Measurements from ENCODE around the gene KLK2. TPM values are rescaled to one million over a fixed set of nuclear protein-coding genes. Genes with fewer than 3 reads are reported as not detected.

The KLK2 gene
- total and polyA plus RNA-seq, 2 of the 13 experiments (the other 11 are each of a cell fraction or from before 2014, with no cell fraction given), result 0.11 TPM; not detected in 1

DNA sequence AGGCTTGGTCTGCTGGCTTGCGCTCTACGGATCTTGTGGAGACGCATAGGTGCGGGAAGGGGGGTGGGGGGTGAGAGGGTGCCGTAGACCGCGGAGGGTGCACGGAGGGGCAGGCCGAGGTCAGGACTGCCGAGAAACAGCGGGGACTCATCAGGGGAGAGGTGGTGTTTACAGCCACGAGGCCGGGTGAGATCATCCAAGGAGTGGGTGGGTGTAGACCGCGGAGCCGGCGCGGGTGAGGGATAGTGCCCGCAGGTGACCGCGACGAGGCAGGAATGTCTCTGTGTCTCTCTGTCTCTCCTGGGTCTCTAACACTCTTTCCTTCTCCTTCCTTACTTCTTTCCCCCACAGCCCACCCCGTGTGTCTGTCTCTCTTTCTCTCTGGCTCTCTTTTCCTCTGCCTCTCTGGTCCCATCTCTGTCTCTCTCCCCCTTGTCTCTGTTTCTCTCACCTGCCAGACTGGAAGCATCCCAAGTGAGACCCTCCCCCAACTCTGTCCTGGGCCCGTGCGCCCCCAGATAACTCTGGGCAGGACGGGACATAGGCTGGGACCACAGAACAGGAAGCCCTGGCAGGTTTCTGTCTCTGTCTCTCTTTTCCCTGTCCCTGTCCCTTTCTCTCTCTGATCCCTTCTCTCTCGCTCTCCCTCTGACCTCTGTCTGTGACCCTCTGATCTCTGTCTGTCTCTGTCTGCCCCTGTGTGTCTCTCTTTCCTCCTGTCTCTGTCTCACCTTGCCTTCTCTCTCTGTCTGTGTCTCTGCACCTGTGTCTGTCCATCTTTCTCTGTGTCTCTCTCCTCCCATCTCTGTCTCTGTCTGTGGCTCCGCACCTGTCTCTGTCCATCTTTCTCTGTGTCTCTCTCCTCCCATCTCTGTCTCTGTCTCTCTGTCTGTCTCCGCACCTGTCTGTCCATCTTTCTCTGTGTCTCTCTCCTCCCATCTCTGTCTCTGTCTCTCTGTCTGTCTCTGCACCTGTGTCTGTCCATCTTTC is 39.8 kb downstream of the KLK2 start:
- DNase-seq (ENCODE audit: low spot score), result no peak
- BruUV-seq (replicated peaks), result no TSS peak
- Histone ChIP-seq H3K4me3 (replicated peaks in 1 of 3; ENCODE audit: insufficient read depth in 1 of 3, low read depth in 2 of 3, low read length in 3 of 3) (no peak overlapping the region), H3K9me3 (ENCODE audit: low read length) (no peaks in the 10 kb centered on the region), H3K36me3 (replicated peaks in 1 of 2; ENCODE audit: control insufficient read depth in 1 of 2, insufficient read depth in 2 of 2, low read length in 2 of 2) (no peaks in the 10 kb centered on the region), H3K27me3 (ENCODE audit: control insufficient read depth in 1 of 2, insufficient read depth in 2 of 2, low read length in 2 of 2) (peaks cover 3 to 39% of the 10 kb centered on the region in 2 experiments), H3K9ac (ENCODE audit: insufficient read depth, low read depth, low read length) (no peak overlapping the region), H3K27ac (ENCODE audit: extremely low read length, insufficient read depth, low read length) (no peak overlapping the region), H3K4me1 (ENCODE audit: insufficient read depth, low read length) (no peaks in the 10 kb centered on the region), H3K79me2 (ENCODE audit: insufficient read depth, low read length) (no peaks in the 10 kb centered on the region), H4K20me1 (ENCODE audit: insufficient read depth, low read length) (no peaks in the 10 kb centered on the region), H3K4me2 (ENCODE audit: low read depth, low read length) (no peak overlapping the region), H2AFZ (ENCODE audit: low read length) (no peak overlapping the region)
- CTCF ChIA-PET (ENCODE audit: low intra/inter-chr PET ratio, low total read pairs), result no interaction called here
- POLR2A ChIA-PET, result no interaction called here
- 12% methylated on average over 17 of the region's 29 CpGs for WGBS (ENCODE audit: low lambda C conversion rate)
- TF ChIP-seq SIX4 (CRISPR knock-in tag; IDR thresholded peaks at IDR 0.05) (no peak), ZSCAN21 (CRISPR knock-in tag; IDR thresholded peaks at IDR 0.05; ENCODE audit: borderline replicate concordance) (no peak), TCF7L2 (IDR thresholded peaks at IDR 0.05; ENCODE audit: low read depth, low read length) (no peak), ZNF746 (CRISPR knock-in tag; IDR thresholded peaks at IDR 0.05) (no peak)
- TF ChIP-seq, protein P1, sequence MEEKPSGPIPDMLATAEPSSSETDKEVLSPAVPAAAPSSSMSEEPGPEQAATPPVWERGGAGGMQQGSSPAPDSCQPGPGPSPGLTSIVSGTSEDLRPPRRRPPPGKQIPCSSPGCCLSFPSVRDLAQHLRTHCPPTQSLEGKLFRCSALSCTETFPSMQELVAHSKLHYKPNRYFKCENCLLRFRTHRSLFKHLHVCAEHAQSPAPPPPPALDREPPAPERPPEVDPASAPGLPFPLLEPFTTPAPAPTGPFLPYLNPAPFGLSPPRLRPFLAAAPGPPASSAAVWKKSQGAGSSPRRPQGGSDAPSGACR (CRISPR knock-in tag; IDR thresholded peaks at IDR 0.05), result no peak
- FAIRE-seq, result no peak
- ATAC-seq, result no peak
- intact Hi-C loops (cut with micrococcal nuclease; ENCODE audit: unreplicated experiment) (no loop called here), in situ Hi-C loops (cut with HindIII; ENCODE audit: extremely low pct_ligation_motif_present, low pct_unique_long_range_greater_than_20kb) (no loop called here)

DNA sequence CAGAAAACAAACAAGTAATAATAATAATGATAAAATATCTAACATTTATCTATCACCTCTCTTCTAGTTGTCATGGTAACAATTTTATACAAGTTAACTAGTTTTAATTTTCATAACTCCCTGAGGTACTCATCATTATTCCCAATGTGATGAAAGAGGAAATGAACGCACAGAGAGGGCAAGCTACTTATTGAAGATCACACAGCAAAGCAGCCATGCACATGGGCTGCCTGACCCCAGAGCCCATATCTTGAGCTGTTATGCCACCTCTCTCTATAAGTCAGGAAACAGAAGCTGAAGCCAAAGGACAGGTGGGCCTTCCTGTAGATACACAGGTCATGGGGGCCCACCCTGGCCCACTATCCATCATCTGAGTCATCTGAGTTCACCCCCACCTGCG is 42.8 kb downstream of the KLK2 start:
- ChIA-PET CTCF (ENCODE audit: low intra/inter-chr PET ratio, low total read pairs) (no interaction called here), POLR2A (no interaction called here)
- H2AFZ ChIP-seq (ENCODE audit: low read length), result no peak overlapping the region
- H3K4me2 ChIP-seq (ENCODE audit: low read depth, low read length), result no peak overlapping the region
- no peak overlapping the region for H3K4me3 ChIP-seq (replicated peaks in 1 of 3; ENCODE audit: insufficient read depth in 1 of 3, low read depth in 2 of 3, low read length in 3 of 3)
- in situ Hi-C loops (cut with HindIII; ENCODE audit: extremely low pct_ligation_motif_present, low pct_unique_long_range_greater_than_20kb), result no loop called here
- H3K27me3 ChIP-seq (ENCODE audit: control insufficient read depth in 1 of 2, insufficient read depth in 2 of 2, low read length in 2 of 2), result peaks cover 3 to 23% of the 10 kb centered on the region in 2 experiments
- ATAC-seq (no peak), FAIRE-seq (no peak), DNase-seq (ENCODE audit: low spot score) (no peak)
- no TSS peak for BruUV-seq (replicated peaks)
- H3K9me3 ChIP-seq (ENCODE audit: low read length), result no peaks in the 10 kb centered on the region
- intact Hi-C loops (cut with micrococcal nuclease; ENCODE audit: unreplicated experiment), result no loop called here
- no peaks in the 10 kb centered on the region for H4K20me1 ChIP-seq (ENCODE audit: insufficient read depth, low read length)
- no peaks in the 10 kb centered on the region for H3K79me2 ChIP-seq (ENCODE audit: insufficient read depth, low read length)
- 5% methylated on average over 2 of the region's 2 CpGs for whole genome bisulfite sequencing (ENCODE audit: low lambda C conversion rate)
- peak; percentile 84 for TF ChIP-seq ZNF768 (CRISPR knock-in tag; IDR thresholded peaks at IDR 0.05)
- TF ChIP-seq, protein P2, sequence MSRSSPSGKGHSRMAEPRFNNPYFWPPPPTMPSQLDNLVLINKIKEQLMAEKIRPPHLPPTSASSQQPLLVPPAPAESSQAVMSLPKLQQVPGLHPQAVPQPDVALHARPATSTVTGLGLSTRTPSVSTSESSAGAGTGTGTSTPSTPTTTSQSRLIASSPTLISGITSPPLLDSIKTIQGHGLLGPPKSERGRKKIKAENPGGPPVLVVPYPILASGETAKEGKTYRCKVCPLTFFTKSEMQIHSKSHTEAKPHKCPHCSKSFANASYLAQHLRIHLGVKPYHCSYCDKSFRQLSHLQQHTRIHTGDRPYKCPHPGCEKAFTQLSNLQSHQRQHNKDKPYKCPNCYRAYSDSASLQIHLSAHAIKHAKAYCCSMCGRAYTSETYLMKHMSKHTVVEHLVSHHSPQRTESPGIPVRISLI (CRISPR knock-in tag; IDR thresholded peaks at IDR 0.05; ENCODE audit: borderline replicate concordance), result no peak
- no peaks in the 10 kb centered on the region for H3K4me1 ChIP-seq (ENCODE audit: insufficient read depth, low read length)
- no peaks in the 10 kb centered on the region for H3K36me3 ChIP-seq (replicated peaks in 1 of 2; ENCODE audit: control insufficient read depth in 1 of 2, insufficient read depth in 2 of 2, low read length in 2 of 2)
- H3K27ac ChIP-seq (ENCODE audit: extremely low read length, insufficient read depth, low read length), result no peak overlapping the region
- H3K9ac ChIP-seq (ENCODE audit: insufficient read depth, low read depth, low read length), result no peak overlapping the region

Data from HepG2 (cell line).